Measurements from ENCODE around the gene NELFCD.

DNA sequence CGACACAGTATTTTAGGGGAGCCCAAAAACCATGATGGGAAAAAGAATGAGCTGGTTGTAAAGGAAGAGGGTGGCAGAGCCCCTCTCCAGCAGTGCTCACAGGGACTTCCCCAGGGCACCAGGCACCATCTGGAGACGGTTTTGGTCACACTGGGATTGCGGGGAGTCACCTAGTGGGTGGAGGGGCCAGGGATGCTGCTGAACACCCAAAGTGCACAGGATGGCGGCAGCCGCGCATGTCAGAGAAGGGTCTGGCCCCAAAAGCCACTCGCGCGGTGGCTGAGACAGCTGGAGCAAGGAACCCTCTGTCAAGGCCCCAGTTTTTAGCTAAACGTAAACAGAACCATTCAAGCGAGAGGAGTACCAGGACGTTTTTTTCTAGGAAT is 15.2 kb downstream of the NELFCD start:
- TF ChIP-seq CTCF (IDR thresholded peaks at IDR 0.05) (no peak), POLR2AphosphoS5 (IDR thresholded peaks at IDR 0.05; ENCODE audit: insufficient read depth in 1 of 2, low read depth in 1 of 2) (no peak), POLR2A (IDR thresholded peaks at IDR 0.05) (no peak)
